Ramos (cell line): ENCODE measurements around the gene ENTREP1.

Source experiments
- in situ Hi-C: fragments of 300-500 bp; cut with MboI; formaldehyde crosslinking; loops from one replicate; pipeline ENCODE4 v1.14.3; 2022; ENCODE audit warnings: low sequenced_read_pairs; ENCODE audit not compliant: unreplicated experiment

Gene ENTREP1

DNA sequence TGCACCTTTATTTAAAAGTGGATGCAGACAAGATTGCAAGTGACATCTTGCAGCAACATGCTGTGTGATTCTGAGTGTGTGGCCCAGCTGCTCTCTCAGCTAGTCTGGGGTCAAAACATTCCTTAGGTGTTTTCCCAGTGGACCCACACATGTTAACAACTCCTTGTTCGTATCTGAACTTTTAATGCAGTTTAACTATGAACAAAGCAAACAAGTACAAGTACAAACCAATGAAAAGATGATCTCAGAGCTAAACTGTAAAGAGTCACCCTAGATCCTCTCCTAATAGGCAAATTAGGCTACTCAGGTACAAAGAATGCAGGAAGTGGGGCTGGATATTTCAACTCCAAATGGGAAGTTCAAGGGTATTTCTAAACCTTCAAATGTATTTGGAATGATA, 108.4 kb downstream of the ENTREP1 start:
- in situ Hi-C loops, result loop anchor here (25.0 kb wide), 1 partner anchor 479 kb away; no protein-coding TSS in a partner anchor

DNA sequence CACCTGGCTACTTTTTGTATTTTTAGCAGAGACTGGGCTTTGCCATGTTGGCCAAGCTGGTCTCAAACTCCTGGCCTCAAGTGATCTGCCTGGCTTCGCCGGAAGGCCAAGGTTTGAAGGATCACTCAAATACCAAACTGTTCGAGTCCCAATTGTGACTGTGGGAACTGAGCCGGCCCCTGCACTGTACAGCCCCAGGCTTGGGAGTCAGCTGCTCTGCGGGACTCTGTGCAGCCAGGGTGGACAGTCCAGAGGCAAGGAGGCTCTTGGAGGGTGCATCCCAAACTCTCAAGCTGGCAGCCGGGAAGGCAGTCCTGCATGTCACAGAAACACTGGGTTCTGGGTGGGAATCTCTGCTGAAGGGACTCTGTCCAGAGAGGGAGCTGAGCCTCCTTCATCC, 109.0 kb downstream of the ENTREP1 start:
- in situ Hi-C loops, result loop anchor here (25.0 kb wide), 1 partner anchor 478 kb away; no protein-coding TSS in a partner anchor

DNA sequence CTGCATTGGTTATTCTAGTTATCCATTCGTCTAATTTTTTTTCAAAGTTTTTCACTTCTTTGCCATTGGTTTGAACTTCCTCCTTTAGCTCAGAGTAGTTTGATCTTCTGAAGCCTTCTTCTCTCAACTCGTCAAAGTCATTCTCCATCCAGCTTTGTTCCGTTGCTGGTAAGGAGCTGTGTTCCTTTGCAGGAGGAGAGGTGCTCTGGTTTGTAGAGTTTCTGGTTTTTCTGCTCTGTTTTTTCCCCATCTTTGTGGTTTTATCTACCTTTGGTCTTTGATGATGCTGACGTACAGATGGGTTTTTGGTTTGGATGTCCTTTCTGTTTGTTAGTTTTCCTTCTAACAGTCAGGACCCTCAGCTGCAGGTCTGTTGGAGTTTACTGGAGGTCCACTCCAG, 114.6 kb downstream of the ENTREP1 start:
- in situ Hi-C loops, result loop anchor here (25.0 kb wide), 1 partner anchor 473 kb away; no protein-coding TSS in a partner anchor

DNA sequence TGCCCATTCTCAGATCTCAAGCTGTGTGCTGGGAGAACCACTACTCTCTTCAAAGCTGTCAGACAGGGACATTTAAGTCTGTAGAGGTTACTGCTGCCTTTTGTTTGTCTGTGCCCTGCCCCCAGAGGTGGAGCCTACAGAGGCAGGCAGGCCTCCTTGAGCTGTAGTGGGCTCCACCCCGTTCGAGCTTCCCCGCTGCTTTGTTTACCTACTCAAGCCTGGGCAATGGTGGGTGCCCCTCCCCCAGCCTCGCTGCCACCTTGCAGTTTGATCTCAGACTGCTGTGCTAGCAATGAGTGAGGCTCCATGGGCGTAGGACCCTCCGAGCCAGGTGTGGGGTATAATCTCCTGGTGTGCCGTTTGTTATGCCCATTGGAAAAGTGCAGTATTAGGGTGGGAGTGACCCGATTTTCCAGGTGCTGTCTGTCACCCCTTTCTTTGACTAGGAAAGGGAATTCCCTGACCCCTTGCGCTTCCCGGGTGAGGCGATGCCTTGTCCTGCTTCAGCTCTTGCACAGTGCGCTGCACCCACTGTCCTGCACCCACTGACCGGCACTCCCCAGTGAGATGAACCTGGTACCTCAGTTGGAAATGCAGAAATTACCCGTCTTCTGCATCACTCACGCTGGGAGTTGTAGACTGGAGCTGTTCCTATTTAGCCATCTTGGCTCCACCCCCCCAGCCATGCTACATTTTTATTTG, 115.4 kb downstream of the ENTREP1 start:
- in situ Hi-C loops, result loop anchor here (25.0 kb wide), 1 partner anchor 472 kb away; no protein-coding TSS in a partner anchor
